Coronary artery (tissue), 2 donors: ENCODE measurements around the gene UBLCP1.

ENCODE experiments used
- DNase-seq: peaks from one replicate; pipeline ENCODE4 v3.0.0-alpha.2; 2017; ENCODE audit warnings: low spot score
- H3K27ac ChIP-seq, 2 donors: fragments of 200-600 bp; sonication (generic); one replicate each; pipeline ENCODE4 v1.5.1; 2016 to 2019
- H3K4me3 ChIP-seq: fragments of 200-600 bp; sonication (generic); 2 replicates; pipeline ENCODE4 v1.5.1; 2016; ENCODE audit warnings: mild to moderate bottlenecking, moderate library complexity
- TF ChIP-seq, protein P1 (sequence below): fragments of 200-600 bp; sonication (generic); IDR thresholded peaks from one replicate; pipeline ENCODE4 v1.5.1; 2019; ENCODE audit warnings: antibody characterized with exemption

Gene UBLCP1

DNA sequence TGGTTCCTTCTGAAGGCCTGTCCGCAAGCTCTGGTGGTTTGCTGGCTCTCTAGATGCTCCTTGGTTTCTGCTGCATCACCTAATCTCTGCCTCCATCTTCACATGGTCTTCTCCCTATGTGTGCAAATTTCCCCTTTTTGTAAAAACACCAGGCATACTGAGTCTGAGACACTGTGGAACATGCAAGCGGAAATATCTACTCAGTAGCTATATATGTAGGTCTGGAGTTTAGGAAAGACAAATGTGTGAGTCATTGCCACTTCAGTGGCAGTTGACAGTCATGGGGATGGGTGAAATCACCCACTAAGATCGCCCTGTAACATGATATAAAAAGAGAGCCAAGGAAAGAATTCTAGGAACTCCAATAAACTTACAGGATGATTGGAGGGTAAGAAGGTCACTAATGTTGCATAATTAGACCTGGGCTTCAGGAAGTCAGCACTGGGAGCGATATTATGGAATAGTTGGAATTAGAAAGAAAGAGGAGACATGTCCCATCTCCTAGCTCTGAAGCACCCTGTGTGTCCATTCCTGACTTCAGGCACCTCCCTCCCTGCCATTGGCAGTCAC lies 22.7 kb upstream of the UBLCP1 start:
- Histone ChIP-seq H3K4me3 (no peak overlapping the region), H3K27ac (no peak overlapping the region)
- TF ChIP-seq, protein P1, sequence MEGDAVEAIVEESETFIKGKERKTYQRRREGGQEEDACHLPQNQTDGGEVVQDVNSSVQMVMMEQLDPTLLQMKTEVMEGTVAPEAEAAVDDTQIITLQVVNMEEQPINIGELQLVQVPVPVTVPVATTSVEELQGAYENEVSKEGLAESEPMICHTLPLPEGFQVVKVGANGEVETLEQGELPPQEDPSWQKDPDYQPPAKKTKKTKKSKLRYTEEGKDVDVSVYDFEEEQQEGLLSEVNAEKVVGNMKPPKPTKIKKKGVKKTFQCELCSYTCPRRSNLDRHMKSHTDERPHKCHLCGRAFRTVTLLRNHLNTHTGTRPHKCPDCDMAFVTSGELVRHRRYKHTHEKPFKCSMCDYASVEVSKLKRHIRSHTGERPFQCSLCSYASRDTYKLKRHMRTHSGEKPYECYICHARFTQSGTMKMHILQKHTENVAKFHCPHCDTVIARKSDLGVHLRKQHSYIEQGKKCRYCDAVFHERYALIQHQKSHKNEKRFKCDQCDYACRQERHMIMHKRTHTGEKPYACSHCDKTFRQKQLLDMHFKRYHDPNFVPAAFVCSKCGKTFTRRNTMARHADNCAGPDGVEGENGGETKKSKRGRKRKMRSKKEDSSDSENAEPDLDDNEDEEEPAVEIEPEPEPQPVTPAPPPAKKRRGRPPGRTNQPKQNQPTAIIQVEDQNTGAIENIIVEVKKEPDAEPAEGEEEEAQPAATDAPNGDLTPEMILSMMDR, result no peak
- no peak for DNase-seq

DNA sequence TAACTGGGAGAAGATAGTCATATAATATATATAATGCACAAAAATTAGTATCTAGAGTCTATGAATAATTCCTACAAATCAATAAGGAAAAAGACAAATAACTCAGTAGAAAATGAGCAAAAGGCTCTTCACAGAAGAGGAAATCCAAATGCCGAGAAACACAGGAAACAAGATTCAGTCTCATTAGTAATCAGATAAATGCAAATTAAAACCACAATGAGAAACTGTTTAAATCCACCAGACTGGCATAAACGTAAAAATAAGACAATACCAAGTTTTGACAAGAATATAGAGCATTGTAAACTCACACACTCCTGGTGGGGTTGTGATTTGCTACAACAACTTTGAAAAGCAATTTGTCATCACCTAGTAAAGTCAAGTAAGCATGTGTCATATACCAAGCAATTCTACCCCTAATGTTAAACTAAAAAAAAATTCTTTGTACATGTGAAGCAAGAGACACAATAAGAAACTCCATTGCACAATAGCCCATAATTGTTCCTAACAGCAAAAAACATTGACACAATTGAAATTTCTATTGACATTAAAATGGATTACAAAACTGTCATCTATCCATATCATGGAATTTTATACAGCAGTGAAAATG lies 21.0 kb upstream of the UBLCP1 start:
- H3K27ac ChIP-seq, result no peak overlapping the region

DNA sequence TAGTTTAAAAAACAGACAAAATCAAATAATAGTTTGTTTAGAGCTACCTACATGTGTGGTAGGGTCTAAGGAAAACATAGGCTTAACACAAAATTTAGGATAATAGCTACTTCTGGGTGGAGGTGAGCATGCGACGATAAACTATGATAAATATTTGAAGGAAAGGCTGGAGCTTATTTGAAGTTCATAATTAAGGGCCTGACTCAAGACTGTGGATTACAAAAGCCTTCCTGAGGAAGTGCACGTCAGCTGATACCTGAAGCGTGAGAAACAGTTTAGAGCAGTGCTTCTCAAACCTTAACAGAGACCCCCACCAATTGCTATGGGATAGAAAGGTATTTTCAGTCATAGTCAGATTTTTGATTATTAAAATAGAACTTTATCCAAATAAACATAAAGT lies 20.4 kb upstream of the UBLCP1 start:
- Histone ChIP-seq H3K27ac (no peak overlapping the region), H3K4me3 (no peak overlapping the region)
- TF ChIP-seq, protein P1, result no peak
- DNase-seq, result no peak

More for the DNA sequence above, 21.0 kb upstream of the UBLCP1 start:
- TF ChIP-seq, protein P1, result no peak
- no peak overlapping the region for H3K4me3 ChIP-seq
- DNase-seq, result no peak

DNA sequence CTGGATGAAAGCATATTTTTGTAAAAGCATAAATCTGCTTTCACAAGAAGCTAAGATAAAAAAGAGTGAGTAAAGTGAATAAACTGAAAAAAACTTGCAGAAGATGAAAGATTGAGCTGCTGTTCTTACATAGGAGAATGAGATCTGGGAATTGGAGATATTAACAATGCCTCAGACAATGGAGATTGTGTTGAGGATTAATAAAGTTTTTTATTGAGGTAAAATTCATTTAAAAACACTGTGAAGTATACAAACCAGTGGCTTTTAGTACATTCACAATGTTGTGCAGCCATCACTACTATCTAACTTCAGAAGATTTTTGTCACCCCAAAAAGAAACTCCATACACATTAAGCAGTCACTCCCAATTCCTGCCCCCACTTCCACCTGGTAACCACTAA lies 19.7 kb upstream of the UBLCP1 start:
- no peak for DNase-seq
- TF ChIP-seq, protein P1, result no peak
- no peak overlapping the region for H3K4me3 ChIP-seq

DNA sequence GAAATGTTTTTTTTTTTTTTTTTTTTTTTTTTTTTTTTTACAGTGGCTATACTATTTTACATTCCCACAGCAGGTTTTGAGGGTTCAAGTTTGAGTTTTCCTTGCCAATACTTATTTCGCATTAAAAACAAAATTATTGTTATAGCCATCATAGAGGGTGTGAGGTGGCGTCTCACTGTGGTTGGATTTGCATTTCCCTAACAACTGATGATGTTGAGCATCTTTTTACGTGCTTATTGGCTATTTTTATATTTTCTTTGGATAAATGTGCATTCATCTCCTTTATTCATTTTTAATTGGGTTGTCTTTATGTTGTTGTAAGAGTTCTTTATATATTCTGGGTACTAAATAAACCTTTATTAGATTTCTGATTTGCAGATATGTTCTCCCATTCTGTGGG lies 18.9 kb upstream of the UBLCP1 start:
- no peak for DNase-seq
- TF ChIP-seq, protein P1, result no peak

More for the DNA sequence above, 19.7 kb upstream of the UBLCP1 start:
- H3K27ac ChIP-seq, result no peak overlapping the region

DNA sequence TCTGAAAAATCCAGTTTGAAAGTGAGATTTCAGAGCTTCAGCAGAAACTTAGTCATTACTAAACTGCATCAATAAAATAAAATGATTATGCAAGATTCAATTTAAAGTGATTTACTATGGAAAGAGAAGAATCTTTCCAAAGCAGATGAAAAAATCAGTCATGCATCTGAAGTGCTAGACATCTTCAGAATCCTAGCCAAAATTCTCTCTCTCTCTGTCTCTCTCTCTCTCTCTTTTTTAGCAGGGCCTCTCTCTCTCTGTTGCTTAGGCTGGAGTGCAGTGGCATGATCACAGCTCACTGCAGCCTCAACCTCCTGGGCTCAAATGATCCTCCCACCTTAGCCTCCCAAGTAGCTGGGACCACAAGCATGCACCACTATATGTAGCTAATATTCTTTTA lies 18.2 kb upstream of the UBLCP1 start:
- DNase-seq, result no peak
- TF ChIP-seq, protein P1, result no peak
- H3K4me3 ChIP-seq, result no peak overlapping the region
- no peak overlapping the region for H3K27ac ChIP-seq

More for the DNA sequence above, 18.9 kb upstream of the UBLCP1 start:
- Histone ChIP-seq H3K4me3 (no peak overlapping the region), H3K27ac (no peak overlapping the region)

DNA sequence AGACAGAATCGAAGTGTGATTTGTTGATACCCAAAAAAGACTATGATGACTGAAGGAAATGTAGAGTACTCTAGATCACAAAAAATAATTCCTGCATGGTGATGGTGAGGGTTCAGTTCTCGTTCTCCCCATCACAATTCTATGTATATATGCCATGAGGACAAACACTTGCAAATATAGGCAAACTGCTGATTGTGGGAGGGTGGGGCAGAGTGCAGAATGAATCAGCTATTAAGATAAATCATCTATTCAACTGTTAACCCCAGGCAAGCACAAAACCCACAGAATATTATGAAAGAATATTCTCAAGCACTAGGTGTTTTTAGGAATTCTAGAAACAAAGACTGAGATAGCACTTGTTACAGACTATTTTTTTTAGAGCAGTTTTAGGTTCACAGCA lies 13.9 kb upstream of the UBLCP1 start:
- no peak overlapping the region for H3K4me3 ChIP-seq

More for the DNA sequence above, 13.9 kb upstream of the UBLCP1 start:
- TF ChIP-seq, protein P1, result no peak
- DNase-seq, result no peak
- H3K27ac ChIP-seq, result no peak overlapping the region
